ENCODE data around the gene EXOC2. TPM values are rescaled to one million over a fixed set of nuclear protein-coding genes. Genes with fewer than 3 reads are reported as not detected.
A peak's percentile ranks its signal among the peaks of the same experiment; 100 is the strongest.

EXOC2 gene
- total and polyA plus RNA-seq, 10 of the 15 experiments (the other 5 are each of a cell fraction or from before 2014, with no cell fraction given), result 8.7 to 32.8 (median 20.7) TPM

GRCh38 chr6:540490-540889, 152.4 kb downstream of the EXOC2 start:
- H3K4me3 ChIP-seq, result no peak overlapping the region
- in situ Hi-C loops (cut with MboI) (no loop called here), intact Hi-C loops (cut with micrococcal nuclease; ENCODE audit: unreplicated experiment) (no loop called here)
- ATAC-seq (no peak), FAIRE-seq (no peak), DNase-seq (ENCODE audit: low read depth, low spot score) (no peak)
- no peaks in the 10 kb centered on the region for H3K27me3 ChIP-seq (replicated peaks in 1 of 2; ENCODE audit: control insufficient read depth in 2 of 2, insufficient read depth in 2 of 2, low read length in 1 of 2)
- no peak overlapping the region for H3K27ac ChIP-seq (ENCODE audit: control insufficient read depth, insufficient read depth)
- RAD21 ChIA-PET (ENCODE audit: unreplicated experiment), result no interaction called here
- H3K36me3 ChIP-seq (ENCODE audit: control insufficient read depth in 2 of 2, insufficient read depth in 2 of 2, low read length in 1 of 2), result no peaks in the 10 kb centered on the region; a peak in 2 of 4 replicates
- no peaks in the 10 kb centered on the region for H4K20me1 ChIP-seq (ENCODE audit: control insufficient read depth, insufficient read depth)
- POLR2A ChIA-PET, result no interaction called here
- CTCF ChIA-PET, result interaction anchor here (1.6 kb wide), 1 partner anchor 10 kb away, joined by 4 read pairs; no protein-coding TSS in a partner anchor
- no peaks in the 10 kb centered on the region; the same call in 2 of the 3 replicates for H3K9me3 ChIP-seq (replicated peaks; ENCODE audit: control insufficient read depth, insufficient read depth, low read length)
- no peak for TF ChIP-seq DPF2 (IDR thresholded peaks at IDR 0.05)
- H3K9ac ChIP-seq (ENCODE audit: control insufficient read depth, insufficient read depth, low read length), result no peak overlapping the region
- no peak overlapping the region for H2AFZ ChIP-seq (ENCODE audit: control insufficient read depth, low read depth, low read length)
- BruUV-seq (replicated peaks), result no TSS peak
- H3K79me2 ChIP-seq (ENCODE audit: control insufficient read depth, insufficient read depth, low read length), result no peaks in the 10 kb centered on the region
- no peaks in the 10 kb centered on the region for H3K4me1 ChIP-seq (ENCODE audit: control insufficient read depth, insufficient read depth, low read length)
- SMC1A ChIA-PET (ENCODE audit: uncharacterized antibody, unreplicated experiment), result interaction anchor here (1.1 kb wide), 1 partner anchor 41 kb away, joined by 3 read pairs; no protein-coding TSS in a partner anchor
- H3K4me2 ChIP-seq (ENCODE audit: control insufficient read depth, insufficient read depth), result no peak overlapping the region

GRCh38 chr6:537114-537513, 155.8 kb downstream of the EXOC2 start:
- Histone ChIP-seq H3K4me3 (no peak overlapping the region), H2AFZ (ENCODE audit: control insufficient read depth, low read depth, low read length) (no peak overlapping the region), H3K27me3 (replicated peaks in 1 of 2; ENCODE audit: control insufficient read depth in 2 of 2, insufficient read depth in 2 of 2, low read length in 1 of 2) (no peaks in the 10 kb centered on the region), H3K9ac (ENCODE audit: control insufficient read depth, insufficient read depth, low read length) (no peak overlapping the region), H3K27ac (ENCODE audit: control insufficient read depth, insufficient read depth) (no peak overlapping the region), H3K79me2 (ENCODE audit: control insufficient read depth, insufficient read depth, low read length) (no peaks in the 10 kb centered on the region), H4K20me1 (ENCODE audit: control insufficient read depth, insufficient read depth) (no peaks in the 10 kb centered on the region), H3K36me3 (ENCODE audit: control insufficient read depth in 2 of 2, insufficient read depth in 2 of 2, low read length in 1 of 2) (no peaks in the 10 kb centered on the region; a peak in 1 of 4 replicates), H3K4me1 (ENCODE audit: control insufficient read depth, insufficient read depth, low read length) (no peaks in the 10 kb centered on the region), H3K4me2 (ENCODE audit: control insufficient read depth, insufficient read depth) (no peak overlapping the region), H3K9me3 (replicated peaks; ENCODE audit: control insufficient read depth, insufficient read depth, low read length) (no peaks in the 10 kb centered on the region; the same call in 2 of the 3 replicates)
- SMC1A ChIA-PET (ENCODE audit: uncharacterized antibody, unreplicated experiment), result interaction anchor here (0.6 to 1.1 kb wide), 2 partner anchors 12 to 887 kb away, joined by 3 to 4 read pairs; no protein-coding TSS in a partner anchor
- POLR2A ChIA-PET, result no interaction called here
- CTCF ChIA-PET, result interaction anchor here (1.6 kb wide), 1 partner anchor 21 kb away, joined by 4 read pairs; no protein-coding TSS in a partner anchor
- ATAC-seq, result no peak
- BruUV-seq (replicated peaks), result no TSS peak
- 96% methylated on average over 36 of the region's 56 CpGs for WGBS (ENCODE audit: insufficient coverage, insufficient replicate concordance, low lambda C conversion rate, missing lambda C conversion rate)
- no peak for DNase-seq (ENCODE audit: low read depth, low spot score)
- in situ Hi-C loops (cut with MboI), result no loop called here
- FAIRE-seq, result no peak
- intact Hi-C loops (cut with micrococcal nuclease; ENCODE audit: unreplicated experiment), result no loop called here
- TF ChIP-seq TCF3 (IDR thresholded peaks at IDR 0.05; ENCODE audit: borderline replicate concordance, insufficient read depth, low read depth, low read length), result 0 out of 2 replicates have a peak, but pooled peaks have one; percentile 23
- no peak for TF ChIP-seq SKIL (IDR thresholded peaks at IDR 0.05; ENCODE audit: low read depth, poor library complexity, severe bottlenecking)
- no peak for TF ChIP-seq MYC (IDR thresholded peaks at IDR 0.05; ENCODE audit: insufficient read depth, insufficient read length, insufficient replicate concordance, low read length, severe bottlenecking)
- no peak for TF ChIP-seq SIX5 (IDR thresholded peaks at IDR 0.05; ENCODE audit: low read depth, low read length, severe bottlenecking)
- TF ChIP-seq IKZF1 (conservative IDR thresholded peaks at IDR 0.05), result no peak
- peak; percentile 23 for TF ChIP-seq BCL3 (IDR thresholded peaks at IDR 0.05; ENCODE audit: borderline replicate concordance, insufficient read depth, low read depth, low read length, poor library complexity, severe bottlenecking)
- no peak for TF ChIP-seq BACH1 (IDR thresholded peaks at IDR 0.05; ENCODE audit: borderline replicate concordance)
- RAD21 ChIA-PET (ENCODE audit: unreplicated experiment), result no interaction called here
